GM12872 (cell line): Measurements from ENCODE around the gene LENEP.

Experiments used
- TF ChIP-seq, protein P1 (sequence below): IDR thresholded peaks from 3 replicates; pipeline ENCODE4 v1.5.1; 2011; ENCODE audit warnings: low read depth, mild to moderate bottlenecking, low read length, moderate library complexity; ENCODE audit not compliant: insufficient read depth

Gene LENEP

DNA sequence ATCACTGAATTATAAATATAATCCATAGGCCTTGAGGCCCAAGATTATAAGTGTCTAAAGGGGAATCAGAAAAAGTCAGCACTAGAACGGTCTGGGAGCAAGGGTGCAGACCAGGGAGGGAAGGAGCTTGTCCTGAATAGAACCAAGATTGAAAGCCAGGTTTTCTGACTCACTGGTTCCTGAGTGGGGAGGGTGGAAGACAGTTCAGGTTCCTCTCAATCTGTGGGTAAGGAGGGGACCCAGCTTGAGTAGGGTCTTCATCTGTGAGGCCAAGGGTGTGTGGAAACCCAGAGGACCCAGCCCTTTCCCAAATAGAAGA lies 842 bp downstream of the LENEP start:
- TF ChIP-seq, protein P1, sequence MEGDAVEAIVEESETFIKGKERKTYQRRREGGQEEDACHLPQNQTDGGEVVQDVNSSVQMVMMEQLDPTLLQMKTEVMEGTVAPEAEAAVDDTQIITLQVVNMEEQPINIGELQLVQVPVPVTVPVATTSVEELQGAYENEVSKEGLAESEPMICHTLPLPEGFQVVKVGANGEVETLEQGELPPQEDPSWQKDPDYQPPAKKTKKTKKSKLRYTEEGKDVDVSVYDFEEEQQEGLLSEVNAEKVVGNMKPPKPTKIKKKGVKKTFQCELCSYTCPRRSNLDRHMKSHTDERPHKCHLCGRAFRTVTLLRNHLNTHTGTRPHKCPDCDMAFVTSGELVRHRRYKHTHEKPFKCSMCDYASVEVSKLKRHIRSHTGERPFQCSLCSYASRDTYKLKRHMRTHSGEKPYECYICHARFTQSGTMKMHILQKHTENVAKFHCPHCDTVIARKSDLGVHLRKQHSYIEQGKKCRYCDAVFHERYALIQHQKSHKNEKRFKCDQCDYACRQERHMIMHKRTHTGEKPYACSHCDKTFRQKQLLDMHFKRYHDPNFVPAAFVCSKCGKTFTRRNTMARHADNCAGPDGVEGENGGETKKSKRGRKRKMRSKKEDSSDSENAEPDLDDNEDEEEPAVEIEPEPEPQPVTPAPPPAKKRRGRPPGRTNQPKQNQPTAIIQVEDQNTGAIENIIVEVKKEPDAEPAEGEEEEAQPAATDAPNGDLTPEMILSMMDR = no peak

DNA sequence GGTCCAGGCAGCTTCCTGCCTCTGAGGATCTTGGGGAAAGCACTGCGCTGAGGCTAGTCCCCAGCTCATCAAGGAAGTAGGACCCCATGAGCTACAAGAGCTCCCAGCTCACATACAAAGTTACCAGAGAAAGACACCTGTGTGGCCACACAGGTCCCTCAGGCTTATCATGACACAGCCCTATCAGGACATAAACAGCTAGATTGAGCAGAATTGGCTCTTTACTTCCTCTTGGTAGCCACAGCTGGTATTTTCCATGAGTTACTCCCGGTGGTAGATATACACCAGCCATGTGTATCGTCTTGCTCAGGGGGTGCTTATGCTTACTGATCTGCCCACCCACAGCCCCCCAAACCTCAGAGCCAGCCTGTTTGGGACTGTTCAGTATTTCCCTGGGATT lies 1.2 kb downstream of the LENEP start:
- TF ChIP-seq, protein P1 = no peak

- TF ChIP-seq, protein P1 = no peak
Observed at GRCh38 chr1:154996966-154997701, 3.7 kb downstream of the LENEP start.

DNA sequence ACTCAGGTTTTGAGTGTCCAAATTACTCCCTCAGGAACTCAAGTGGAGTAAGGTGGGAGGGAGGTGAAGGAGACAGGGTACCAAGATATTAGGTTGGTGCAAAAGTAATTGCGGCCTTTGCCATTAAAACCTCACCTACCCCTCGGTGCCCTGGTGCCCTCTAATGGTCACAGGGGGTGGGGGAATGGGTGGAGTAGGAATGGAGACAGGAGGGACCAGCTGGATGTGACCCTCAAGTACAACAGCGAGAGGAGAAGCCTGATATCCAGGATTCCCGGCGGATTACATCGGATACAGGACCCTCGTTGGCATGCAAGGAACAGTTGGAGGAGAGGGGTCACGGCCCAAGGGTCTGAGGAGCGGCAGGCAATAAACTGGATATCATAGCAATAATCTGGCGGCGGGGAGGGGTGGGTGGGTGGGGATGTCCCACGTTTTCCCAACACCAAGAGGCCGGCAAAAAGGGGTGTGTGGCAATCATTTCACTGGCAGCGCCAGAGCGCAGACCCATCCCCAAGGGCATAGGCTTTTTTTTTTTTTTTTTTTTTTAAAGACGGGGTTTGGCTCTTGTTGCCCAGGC lies 4.9 kb downstream of the LENEP start:
- TF ChIP-seq, protein P1 = peak; percentile 23; the same call in 1 of the 3 replicates

- TF ChIP-seq, protein P1 = peak; percentile 97
Observed at GRCh38 chr1:154998818-154999570, 5.6 kb downstream of the LENEP start.

DNA sequence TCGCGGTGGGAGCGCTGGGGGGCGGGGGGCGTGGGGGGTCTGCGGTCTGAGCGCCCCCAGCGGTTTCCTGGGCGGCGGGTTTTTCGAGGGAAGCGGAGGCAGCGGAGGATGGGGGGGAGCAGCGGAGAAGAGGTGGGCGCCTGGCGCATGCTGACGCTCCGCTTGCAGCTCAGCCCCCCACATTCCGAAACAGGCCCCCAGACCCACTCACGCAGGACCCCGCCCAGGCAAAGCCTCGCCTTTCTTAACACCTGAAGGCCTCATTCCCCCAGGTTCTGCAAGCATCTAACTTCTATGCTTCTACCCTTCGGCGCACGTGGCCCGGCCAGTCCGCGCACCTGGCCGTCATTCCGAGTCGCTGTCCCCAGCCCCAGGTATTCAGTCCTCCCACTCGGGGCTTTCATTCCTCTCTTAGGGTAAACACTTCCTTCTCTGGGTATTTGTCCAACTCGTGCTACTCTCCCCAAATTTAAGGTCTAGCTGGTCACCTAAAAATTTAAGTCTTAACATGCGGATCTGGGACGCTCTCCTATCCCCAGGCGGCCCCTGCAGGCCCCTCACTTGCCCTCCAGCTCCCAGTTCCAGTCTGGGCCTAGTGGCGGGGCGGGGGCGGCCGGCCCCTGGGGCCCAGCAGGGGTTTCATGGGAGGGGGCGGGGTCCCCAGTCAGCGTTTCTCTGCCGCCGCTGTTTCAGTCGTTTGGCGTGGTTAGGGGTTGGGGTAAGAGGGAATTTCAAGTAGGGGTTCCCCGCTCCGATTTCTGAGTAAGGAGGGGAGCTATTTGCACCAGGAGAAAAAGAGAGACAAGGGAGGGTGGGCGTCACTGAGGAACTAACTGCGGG lies 6.4 kb downstream of the LENEP start:
- TF ChIP-seq, protein P1 = no peak

DNA sequence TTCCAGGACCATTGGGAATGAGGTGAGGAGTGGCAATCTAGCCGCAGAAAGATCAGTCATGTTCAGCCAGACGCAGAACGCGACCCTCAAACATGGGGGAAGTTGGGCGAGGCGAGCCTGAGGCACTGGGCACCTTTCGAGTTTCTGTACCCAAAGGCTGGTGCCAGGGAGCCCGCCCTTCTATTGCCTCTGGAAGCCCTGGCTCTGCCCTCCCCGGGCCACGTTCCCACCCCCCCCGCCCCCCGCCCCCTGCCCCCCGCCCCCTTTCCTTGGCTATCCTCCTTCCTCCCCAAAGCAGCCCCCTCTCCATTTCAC lies 7.0 kb downstream of the LENEP start:
- TF ChIP-seq, protein P1 = no peak
